ENCODE results near the gene VPS8.

The VPS8 gene

DNA sequence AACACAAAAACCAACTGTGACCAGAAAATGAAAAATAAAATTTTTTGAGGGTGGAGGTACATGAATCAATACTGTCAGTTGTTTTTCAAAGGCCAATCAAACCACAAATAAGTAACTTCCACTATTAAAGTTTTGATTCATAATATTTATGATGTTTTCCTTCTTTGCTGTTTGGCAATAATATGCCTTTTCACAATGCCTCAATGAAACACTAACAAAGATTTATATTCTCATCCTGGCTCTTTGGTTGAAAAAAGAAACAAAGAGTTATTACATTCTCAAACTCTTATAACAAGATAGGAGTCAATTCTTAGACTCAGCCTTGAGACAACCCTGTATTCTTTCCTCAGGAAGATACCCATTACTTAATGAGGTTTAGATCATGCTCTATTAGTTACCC, 277.8 kb downstream of the VPS8 start:
- no peak for DNase-seq (ENCODE audit: low read depth in 2 of 2)

- no peak for DNase-seq (ENCODE audit: low read depth in 2 of 2)
Observed at GRCh38 chr3:185090811-185091210, 278.8 kb downstream of the VPS8 start.

GRCh38 chr3:185093116-185093515, 281.1 kb downstream of the VPS8 start:
- no peak for DNase-seq (ENCODE audit: low read depth in 2 of 2)

GRCh38 chr3:185094697-185095096, 282.7 kb downstream of the VPS8 start:
- no peak for DNase-seq (ENCODE audit: low read depth in 2 of 2)

Measured in fibroblast of skin of left quadriceps (primary cell).